Loucy (cell line): Measurements from ENCODE around the gene RESF1.

Source experiments
- H2AFZ ChIP-seq: fragments of 200-600 bp; sonication (generic); 2 replicates; pipeline ENCODE4 v1.6.0; 2016; ENCODE audit warnings: antibody characterized with exemption, mild to moderate bottlenecking, low read length, moderate library complexity
- H3F3A ChIP-seq: fragments of 200-600 bp; 2 replicates; pipeline ENCODE4 v1.6.0; 2016; ENCODE audit warnings: antibody characterized with exemption, low read depth, mild to moderate bottlenecking
- H3K27me3 ChIP-seq: fragments of 200-600 bp; sonication (generic); 2 replicates; pipeline ENCODE4 v1.6.1; 2014; ENCODE audit warnings: low read length, mild to moderate bottlenecking; ENCODE audit not compliant: insufficient read depth, poor library complexity, severe bottlenecking
- H3K36me3 ChIP-seq: fragments of 200-600 bp; sonication (generic); 2 replicates; pipeline ENCODE4 v1.6.1; 2016; ENCODE audit warnings: low read length; ENCODE audit not compliant: insufficient read depth
- H3K4me1 ChIP-seq: fragments of 200-600 bp; sonication (generic); 2 replicates; pipeline ENCODE4 v1.5.1; 2014; ENCODE audit warnings: low read length, mild to moderate bottlenecking; ENCODE audit not compliant: insufficient read depth, poor library complexity, severe bottlenecking
- H3K4me2 ChIP-seq: fragments of 200-600 bp; sonication (generic); 2 replicates; pipeline ENCODE4 v1.6.0; 2014; ENCODE audit warnings: antibody characterized with exemption, low read length, low read depth, mild to moderate bottlenecking; ENCODE audit not compliant: poor library complexity, severe bottlenecking
- H3K4me3 ChIP-seq: fragments of 200-600 bp; sonication (generic); 2 replicates; pipeline ENCODE4 v1.5.1; 2014; ENCODE audit warnings: low read length, mild to moderate bottlenecking, mixed read lengths; ENCODE audit not compliant: poor library complexity, severe bottlenecking
- H3K79me2 ChIP-seq: fragments of 200-600 bp; sonication (generic); 2 replicates; pipeline ENCODE4 v1.6.1; 2014; ENCODE audit warnings: low read length; ENCODE audit not compliant: insufficient read depth
- H3K9ac ChIP-seq: fragments of 200-600 bp; sonication (generic); 2 replicates; pipeline ENCODE4 v1.6.0; 2014; ENCODE audit warnings: mild to moderate bottlenecking, low read depth, low read length, moderate library complexity; ENCODE audit not compliant: poor library complexity, severe bottlenecking
- H3K9me2 ChIP-seq: fragments of 200-600 bp; sonication (generic); replicated peaks from 2 replicates; pipeline ENCODE4 v1.6.1; 2016; ENCODE audit warnings: low read depth, low read length, mixed read lengths
- H3K9me3 ChIP-seq: fragments of 200-600 bp; sonication (generic); 2 replicates; pipeline ENCODE4 v1.6.1; 2014; ENCODE audit warnings: mild to moderate bottlenecking, antibody characterized with exemption, low read length, low read depth; ENCODE audit not compliant: insufficient read depth
- H4K20me1 ChIP-seq: fragments of 200-600 bp; sonication (generic); 2 replicates; pipeline ENCODE4 v1.6.0; 2014; ENCODE audit warnings: antibody characterized with exemption, low read length, mild to moderate bottlenecking; ENCODE audit not compliant: insufficient read depth, poor library complexity, severe bottlenecking
- CTCF ChIP-seq: fragments of 200-600 bp; sonication (generic); conservative IDR thresholded peaks from 2 replicates; pipeline ENCODE4 v1.5.1; 2014; ENCODE audit warnings: mild to moderate bottlenecking, antibody characterized with exemption, low read length
- EZH2phosphoT487 ChIP-seq: fragments of 200-600 bp; IDR thresholded peaks from 2 replicates; pipeline ENCODE4 v1.6.1; 2018; ENCODE audit warnings: antibody characterized with exemption, mild to moderate bottlenecking, moderate library complexity, borderline replicate concordance

RESF1 gene

GRCh38 chr12:32000373-32001005 lies 41.3 kb downstream of the RESF1 start:
- Histone ChIP-seq H3K4me3 (no peak overlapping the region), H2AFZ (no peak overlapping the region), H3F3A (no peaks in the 10 kb centered on the region), H3K79me2 (no peaks in the 10 kb centered on the region), H3K4me2 (no peak overlapping the region), H3K4me1 (no peaks in the 10 kb centered on the region), H3K9ac (no peak overlapping the region), H3K9me2 (no peaks in the 10 kb centered on the region), H3K36me3 (peaks cover 6% of the 10 kb centered on the region; the same call in 1 of the 2 replicates), H4K20me1 (no peaks in the 10 kb centered on the region), H3K9me3 (no peaks in the 10 kb centered on the region), H3K27me3 (no peaks in the 10 kb centered on the region)
- TF ChIP-seq CTCF: no peak
- no peak for TF ChIP-seq EZH2phosphoT487

- no peaks in the 10 kb centered on the region for H3K9me3 ChIP-seq
- H3K4me2 ChIP-seq: no peak overlapping the region
- TF ChIP-seq CTCF (no peak), EZH2phosphoT487 (no peak)
- no peaks in the 10 kb centered on the region for H3F3A ChIP-seq
- H3K9ac ChIP-seq: no peak overlapping the region
- H3K4me1 ChIP-seq: no peaks in the 10 kb centered on the region
- no peaks in the 10 kb centered on the region for H3K27me3 ChIP-seq
- H3K4me3 ChIP-seq: no peak overlapping the region
- peaks cover 1% of the 10 kb centered on the region; the same call in 1 of the 2 replicates for H3K36me3 ChIP-seq
- no peaks in the 10 kb centered on the region for H3K9me2 ChIP-seq
- no peaks in the 10 kb centered on the region for H3K79me2 ChIP-seq
- no peaks in the 10 kb centered on the region for H4K20me1 ChIP-seq
- no peak overlapping the region for H2AFZ ChIP-seq
Measured at GRCh38 chr12:32002848-32003493, 43.8 kb downstream of the RESF1 start.

GRCh38 chr12:32003654-32004053 lies 44.4 kb downstream of the RESF1 start:
- no peaks in the 10 kb centered on the region for H3K9me3 ChIP-seq

More at GRCh38 chr12:32003654-32004053, 44.4 kb downstream of the RESF1 start:
- Histone ChIP-seq H3K4me2 (no peak overlapping the region), H2AFZ (no peak overlapping the region), H3K4me3 (no peak overlapping the region), H3K36me3 (no peaks in the 10 kb centered on the region; the same call in 1 of the 2 replicates), H3K9me2 (no peaks in the 10 kb centered on the region), H3K9ac (no peak overlapping the region), H4K20me1 (no peaks in the 10 kb centered on the region), H3K79me2 (no peaks in the 10 kb centered on the region), H3F3A (no peaks in the 10 kb centered on the region), H3K4me1 (no peaks in the 10 kb centered on the region), H3K27me3 (no peaks in the 10 kb centered on the region)
- no peak for TF ChIP-seq EZH2phosphoT487
- TF ChIP-seq CTCF: no peak
